Endodermal cell (in vitro differentiated cells): ENCODE data around the gene ZNF814. TPM values are rescaled to one million over a fixed set of nuclear protein-coding genes. Genes with fewer than 3 reads are reported as not detected.
"Not testable (repeated sequence)": the region's sequence is repeated elsewhere in the genome, so short reads cannot be mapped to it uniquely, and the experiment has no call there.

ENCODE experiments used
- DNase-seq: peaks from one replicate; pipeline ENCODE4 v3.0.0-alpha.2; 2017
- H3K27ac ChIP-seq: 2 replicates; pipeline ENCODE4 v1.5.1; 2013; ENCODE audit warnings: mild to moderate bottlenecking, low read depth, low read length, moderate library complexity
- H3K27me3 ChIP-seq: 2 replicates; pipeline ENCODE4 v1.6.1; 2013; ENCODE audit warnings: mild to moderate bottlenecking, low read length, moderate library complexity; ENCODE audit not compliant: insufficient read depth, control insufficient read depth, poor library complexity, severe bottlenecking
- H3K36me3 ChIP-seq: 2 replicates; pipeline ENCODE4 v1.7.0; 2013; ENCODE audit warnings: mild to moderate bottlenecking, low read length, moderate library complexity; ENCODE audit not compliant: control insufficient read depth, insufficient read depth
- H3K4me1 ChIP-seq: one replicate; pipeline ENCODE4 v1.7.0; 2013; ENCODE audit warnings: low read length; ENCODE audit not compliant: control insufficient read depth, insufficient read depth
- H3K4me3 ChIP-seq: 2 replicates; pipeline ENCODE4 v1.5.1; 2013; ENCODE audit warnings: mild to moderate bottlenecking, low read length, moderate library complexity
- H3K9ac ChIP-seq: 2 replicates; pipeline ENCODE4 v1.6.1; 2013; ENCODE audit warnings: mild to moderate bottlenecking, low read length, moderate library complexity; ENCODE audit not compliant: poor library complexity, severe bottlenecking; ENCODE audit errors: extremely low read depth
- H3K9me3 ChIP-seq: 2 replicates; pipeline ENCODE4 v1.6.1; 2013; ENCODE audit warnings: mild to moderate bottlenecking, low read length, moderate library complexity; ENCODE audit not compliant: control insufficient read depth
- H3K27ac Mint-ChIP-seq: 2 replicates; pipeline ENCODE4 v1.8.0; 2020; ENCODE audit warnings: mixed read lengths
- H3K27me3 Mint-ChIP-seq: 2 replicates; pipeline ENCODE4 v1.8.0; 2021; ENCODE audit warnings: mild to moderate bottlenecking, mixed read lengths; ENCODE audit not compliant: insufficient read depth
- H3K36me3 Mint-ChIP-seq: 2 replicates; pipeline ENCODE4 v1.8.0; 2020; ENCODE audit warnings: low read depth, mixed read lengths
- H3K4me1 Mint-ChIP-seq: 2 replicates; pipeline ENCODE4 v1.8.0; 2020; ENCODE audit warnings: mixed read lengths
- H3K4me3 Mint-ChIP-seq: 2 replicates; pipeline ENCODE4 v1.8.0; 2020; ENCODE audit warnings: mild to moderate bottlenecking, moderate library complexity, mixed read lengths
- H3K9me3 Mint-ChIP-seq: 2 replicates; pipeline ENCODE4 v1.8.0; 2020; ENCODE audit warnings: mild to moderate bottlenecking, mixed read lengths
- WGBS, 2 experiments: methylation state at CpG; one replicate each; pipeline versions ENCODE4 v1.1.5 to v1.1.7; 2013; ENCODE audit warnings: missing lambda C conversion rate in 2 of 2, mixed read lengths in 1 of 2; ENCODE audit not compliant: insufficient coverage in 1 of 2, insufficient read length in 1 of 2; 5-methylcytosine and 5-hydroxymethylcytosine counted together
- total RNA-seq, 2 donors: library from RNA; stranded (reverse); fragmentation: NEBNext Ultra II Directional in 1 of 2; extraction: Animal tissue kit (Norgen Biotek cat#: 25700) in 1 of 2; gene quantifications; 2 replicates in 1 of 2; 3 replicates in 1 of 2; pipeline ENCODE4 v1.2.1, GENCODE V29; 2021
- TF ChIP-seq, protein P1 (sequence below): fragments of 200-600 bp; sonication (generic); conservative IDR thresholded peaks from 2 replicates; pipeline ENCODE4 v1.5.0; 2021; ENCODE audit warnings: antibody characterized with exemption, mild to moderate bottlenecking

Gene ZNF814
- total RNA-seq, 2 donors from 2014 or later = 54.7 to 63.0 TPM

DNA sequence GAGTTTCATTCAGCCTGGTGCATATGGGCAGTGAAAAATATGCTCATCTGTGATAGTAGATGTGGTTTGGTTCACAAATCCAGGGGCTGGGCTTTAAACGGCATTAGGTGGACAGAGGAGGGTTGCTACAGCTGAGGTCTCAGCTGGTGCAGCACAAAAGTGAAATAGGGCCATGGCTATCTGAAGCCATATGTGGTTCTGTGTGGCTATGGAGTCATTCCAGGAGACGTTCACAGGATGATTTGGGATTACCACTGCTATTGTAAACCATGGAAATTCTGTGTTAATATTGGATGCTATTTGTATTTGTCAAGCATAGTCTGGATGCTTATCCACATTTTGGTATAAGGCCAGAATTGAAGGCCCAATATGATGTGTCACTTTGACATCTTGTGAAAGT lies 34.7 kb downstream of the ZNF814 start:
- 100% methylated on average over 2 of the region's 2 CpGs; no CpG with 5 or more reads in 1 of the 2 experiments for WGBS, 2 experiments
- H3K4me3 Mint-ChIP-seq, H3K27ac Mint-ChIP-seq, H3K27ac ChIP-seq, H3K9ac ChIP-seq, H3K27me3 ChIP-seq, H3K4me3 ChIP-seq, H3K27me3 Mint-ChIP-seq, DNase-seq, H3K9me3 ChIP-seq, H3K4me1 ChIP-seq: not testable (repeated sequence)
- H3K36me3 Mint-ChIP-seq = peaks cover 62% of the 10 kb centered on the region
- H3K9me3 Mint-ChIP-seq = peaks cover 15% of the 10 kb centered on the region
- peaks cover 46% of the 10 kb centered on the region for H3K36me3 ChIP-seq
- H3K4me1 Mint-ChIP-seq = peaks cover 21% of the 10 kb centered on the region

DNA sequence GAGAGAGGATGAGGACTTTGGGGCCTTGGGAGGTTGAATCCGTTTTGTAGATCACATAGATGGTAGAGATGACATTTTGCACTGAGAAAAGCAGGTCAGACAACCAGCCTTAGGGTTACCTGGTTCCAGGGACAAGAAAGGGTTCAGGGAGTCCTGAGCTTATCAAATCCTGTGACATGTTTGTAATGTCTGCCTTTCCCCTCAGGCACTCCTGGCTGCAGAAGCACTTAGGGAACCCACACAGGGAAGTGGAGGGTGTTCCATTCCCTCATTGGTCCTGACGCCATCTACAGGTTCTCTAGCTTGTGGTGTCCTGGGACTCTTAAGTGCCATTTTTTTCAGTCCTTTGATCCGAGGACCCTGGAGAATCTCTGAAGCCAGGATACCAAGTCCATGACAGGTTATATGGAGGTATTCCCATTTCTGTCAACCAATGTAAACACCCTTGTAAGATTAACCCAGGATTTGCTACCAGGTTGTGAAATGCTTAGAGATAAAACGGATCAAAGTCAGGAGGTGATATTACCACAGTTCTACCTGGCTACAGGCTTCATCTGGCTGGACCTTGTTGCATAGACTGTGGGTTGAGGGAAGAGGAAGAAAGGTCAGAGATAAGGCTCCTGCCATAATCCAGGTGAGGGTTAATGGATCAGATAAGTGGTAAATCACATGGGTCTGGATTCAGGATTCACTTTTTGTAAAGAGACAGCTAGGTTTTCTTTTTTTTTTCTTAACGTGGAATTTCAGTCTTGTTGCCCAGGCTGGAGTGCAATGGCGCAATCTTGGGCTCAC lies 36.8 kb downstream of the ZNF814 start:
- not testable (repeated sequence) for H3K27ac ChIP-seq
- H3K4me3 Mint-ChIP-seq = peak overlapping the region; percentile 77

DNA sequence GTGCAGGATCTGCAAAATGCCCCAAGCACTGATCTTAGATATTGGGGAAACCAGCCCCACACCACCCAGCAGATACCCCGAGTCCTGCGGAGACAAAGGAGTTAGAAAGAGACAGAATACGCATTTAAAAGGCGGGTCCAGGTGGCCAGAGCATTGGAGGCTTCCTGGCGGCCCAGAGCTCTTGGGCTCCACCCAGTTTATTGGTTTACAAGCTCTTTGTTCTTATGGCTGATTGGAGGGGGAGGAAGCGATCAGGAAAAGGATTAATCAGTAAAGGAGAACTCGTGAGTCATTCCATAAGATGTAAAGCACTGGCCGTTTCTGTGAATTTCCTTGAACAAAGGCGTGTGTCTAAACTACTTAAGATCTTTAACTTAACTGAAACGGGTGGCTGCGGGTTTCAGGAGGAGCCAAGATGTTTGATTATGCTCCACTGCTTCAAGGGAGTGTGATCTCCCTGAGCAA lies 38.3 kb downstream of the ZNF814 start:
- H3K27me3 Mint-ChIP-seq = no peaks in the 10 kb centered on the region
- Histone ChIP-seq H3K27ac (peak overlapping the region; percentile 54), H3K36me3 (peaks cover 43% of the 10 kb centered on the region), H3K9ac (peak overlapping the region; percentile 94), H3K4me3 (peak overlapping the region; percentile 97), H3K4me1 (no peaks in the 10 kb centered on the region), H3K27me3 (no peaks in the 10 kb centered on the region), H3K9me3 (no peaks in the 10 kb centered on the region)
- peaks cover 46% of the 10 kb centered on the region for H3K36me3 Mint-ChIP-seq
- peak overlapping the region; percentile 77 for H3K4me3 Mint-ChIP-seq
- H3K9me3 Mint-ChIP-seq = no peaks in the 10 kb centered on the region
- H3K27ac Mint-ChIP-seq = peak overlapping the region; percentile 93
- TF ChIP-seq, protein P1, sequence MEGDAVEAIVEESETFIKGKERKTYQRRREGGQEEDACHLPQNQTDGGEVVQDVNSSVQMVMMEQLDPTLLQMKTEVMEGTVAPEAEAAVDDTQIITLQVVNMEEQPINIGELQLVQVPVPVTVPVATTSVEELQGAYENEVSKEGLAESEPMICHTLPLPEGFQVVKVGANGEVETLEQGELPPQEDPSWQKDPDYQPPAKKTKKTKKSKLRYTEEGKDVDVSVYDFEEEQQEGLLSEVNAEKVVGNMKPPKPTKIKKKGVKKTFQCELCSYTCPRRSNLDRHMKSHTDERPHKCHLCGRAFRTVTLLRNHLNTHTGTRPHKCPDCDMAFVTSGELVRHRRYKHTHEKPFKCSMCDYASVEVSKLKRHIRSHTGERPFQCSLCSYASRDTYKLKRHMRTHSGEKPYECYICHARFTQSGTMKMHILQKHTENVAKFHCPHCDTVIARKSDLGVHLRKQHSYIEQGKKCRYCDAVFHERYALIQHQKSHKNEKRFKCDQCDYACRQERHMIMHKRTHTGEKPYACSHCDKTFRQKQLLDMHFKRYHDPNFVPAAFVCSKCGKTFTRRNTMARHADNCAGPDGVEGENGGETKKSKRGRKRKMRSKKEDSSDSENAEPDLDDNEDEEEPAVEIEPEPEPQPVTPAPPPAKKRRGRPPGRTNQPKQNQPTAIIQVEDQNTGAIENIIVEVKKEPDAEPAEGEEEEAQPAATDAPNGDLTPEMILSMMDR = no peak
- DNase-seq = peak; percentile 72
- peaks cover 21% of the 10 kb centered on the region for H3K4me1 Mint-ChIP-seq
- 22 to 46% methylated on average over 7 to 11 of the region's 11 CpGs for WGBS, 2 experiments

More for the DNA sequence above, 36.8 kb downstream of the ZNF814 start:
- H3K27me3 ChIP-seq, DNase-seq, H3K4me1 ChIP-seq, H3K9me3 ChIP-seq, H3K9ac ChIP-seq, H3K27me3 Mint-ChIP-seq, H3K9me3 Mint-ChIP-seq: not testable (repeated sequence)
- Histone ChIP-seq H3K4me3 (peak overlapping the region; percentile 97), H3K36me3 (peaks cover 37% of the 10 kb centered on the region)
- H3K36me3 Mint-ChIP-seq = peaks cover 49% of the 10 kb centered on the region
- peaks cover 21% of the 10 kb centered on the region for H3K4me1 Mint-ChIP-seq
- peak overlapping the region; percentile 9 for H3K27ac Mint-ChIP-seq
- WGBS, 2 experiments = 91 to 94% methylated on average over 3 of the region's 6 CpGs

DNA sequence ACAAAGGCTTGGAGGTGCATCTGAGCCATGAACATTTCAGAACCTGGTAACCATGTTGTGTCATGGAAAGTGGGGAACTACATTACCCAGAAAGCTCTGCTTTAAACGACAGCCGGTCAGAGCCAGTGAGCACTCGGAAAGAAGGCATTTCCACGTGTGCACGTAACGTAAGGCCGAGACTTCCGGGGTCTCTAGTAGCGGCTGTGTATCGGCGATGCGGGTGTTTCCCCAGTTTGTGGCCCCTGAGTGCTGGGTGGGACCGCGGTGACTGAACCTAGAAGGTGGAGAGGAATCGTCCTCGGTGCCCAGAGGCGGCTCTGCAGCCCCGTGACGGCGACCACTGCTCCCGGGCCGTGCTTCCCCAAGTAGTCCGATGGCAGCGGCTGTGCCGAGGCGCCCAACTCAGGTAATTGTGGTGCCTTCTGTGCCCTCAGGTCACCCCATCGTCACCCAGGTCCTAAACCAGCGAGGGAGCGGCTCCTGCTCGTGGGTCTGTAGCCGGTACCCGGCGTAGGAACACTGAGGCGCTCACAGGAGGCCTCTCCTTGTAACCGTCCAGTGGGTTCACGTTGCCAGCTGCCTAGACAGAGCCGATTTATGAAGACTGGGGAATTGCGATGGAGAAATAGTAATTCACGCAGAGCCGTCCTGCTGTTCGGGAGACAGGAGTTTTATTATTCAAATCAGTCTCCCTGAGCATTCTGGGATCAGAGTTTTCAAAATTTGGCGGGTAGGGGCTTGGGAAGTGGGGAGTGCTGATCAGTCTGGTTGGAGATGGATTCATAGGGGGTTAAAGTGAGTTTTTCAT lies 39.0 kb downstream of the ZNF814 start, which contains the start of gene ZNF587:
TSS of gene ZNF587 (plus strand) at position 194 of the 808 bp plus-strand sequence. CDS start at position 374, 180 bp downstream.
- not testable (repeated sequence) for H3K4me1 ChIP-seq, H3K27me3 Mint-ChIP-seq, H3K9me3 ChIP-seq, H3K27me3 ChIP-seq, H3K9me3 Mint-ChIP-seq
- peaks cover 21% of the 10 kb centered on the region for H3K4me1 Mint-ChIP-seq
- Histone ChIP-seq H3K9ac (peak within 1 kb of the TSS; percentile 94), H3K4me3 (peak within 1 kb of the TSS; percentile 97), H3K27ac (peak within 1 kb of the TSS; percentile 54), H3K36me3 (peaks cover 45% of the 10 kb centered on the region)
- peak; percentile 87 for DNase-seq
- H3K27ac Mint-ChIP-seq = peak within 1 kb of the TSS; percentile 93
- H3K4me3 Mint-ChIP-seq = peak within 1 kb of the TSS; percentile 77
- WGBS, 2 experiments = 1 to 6% methylated on average over 12 to 41 of the region's 42 CpGs
- H3K36me3 Mint-ChIP-seq = peaks cover 47% of the 10 kb centered on the region

DNA sequence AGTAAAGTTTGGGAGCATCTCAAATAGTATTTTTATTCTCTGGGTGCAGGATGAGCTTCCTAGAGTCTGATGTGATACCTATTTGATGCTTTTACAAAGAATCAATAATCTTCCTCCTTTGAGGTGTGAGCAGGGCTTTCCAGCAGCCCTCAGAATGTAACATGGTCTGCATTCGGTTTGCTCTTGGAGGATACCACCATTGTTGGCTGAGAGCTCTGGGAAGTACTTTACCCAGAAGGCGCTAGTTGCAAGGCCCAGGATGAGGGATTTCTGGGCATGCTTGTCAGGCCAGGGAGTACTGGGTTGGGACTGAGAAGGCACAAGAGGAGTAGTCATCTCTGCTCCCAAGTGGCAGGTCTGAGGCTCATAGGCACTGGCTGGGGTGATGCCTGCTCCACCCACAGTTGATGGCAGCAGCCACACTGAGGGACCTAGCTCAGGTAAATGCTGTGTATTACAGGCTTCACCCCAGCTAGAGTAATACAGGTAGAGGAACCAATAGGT lies 39.6 kb downstream of the ZNF814 start:
- Mint-ChIP-seq H3K4me3 (peak overlapping the region; percentile 77), H3K27ac (peak overlapping the region; percentile 86), H3K4me1 (peaks cover 21% of the 10 kb centered on the region), H3K36me3 (peaks cover 46% of the 10 kb centered on the region)
- H3K4me1 ChIP-seq, H3K9me3 Mint-ChIP-seq, H3K9me3 ChIP-seq, H3K27ac ChIP-seq, H3K27me3 Mint-ChIP-seq, H3K9ac ChIP-seq, H3K27me3 ChIP-seq, DNase-seq: not testable (repeated sequence)
- Histone ChIP-seq H3K36me3 (peaks cover 47% of the 10 kb centered on the region), H3K4me3 (peak overlapping the region; percentile 97)
- WGBS, 2 experiments = 57% methylated on average over 2 of the region's 2 CpGs; no CpG with 5 or more reads in 1 of the 2 experiments
